Measurements from ENCODE around the gene RACK1.

GRCh38 chr5:181204826-181205760 lies 38.6 kb downstream of the RACK1 start, which contains the start of gene TRIM7:
- TF ChIP-seq EZH2 (IDR thresholded peaks at IDR 0.05) (peak; percentile 60), EZH2phosphoT487 (IDR thresholded peaks at IDR 0.05) (peak; percentile 67)

Data from neural progenitor cell (in vitro differentiated cells).